Measurements from ENCODE around the gene GAK.
"Not testable (repeated sequence)": the region's sequence is repeated elsewhere in the genome, so short reads cannot be mapped to it uniquely, and the experiment has no call there.

The GAK gene

DNA sequence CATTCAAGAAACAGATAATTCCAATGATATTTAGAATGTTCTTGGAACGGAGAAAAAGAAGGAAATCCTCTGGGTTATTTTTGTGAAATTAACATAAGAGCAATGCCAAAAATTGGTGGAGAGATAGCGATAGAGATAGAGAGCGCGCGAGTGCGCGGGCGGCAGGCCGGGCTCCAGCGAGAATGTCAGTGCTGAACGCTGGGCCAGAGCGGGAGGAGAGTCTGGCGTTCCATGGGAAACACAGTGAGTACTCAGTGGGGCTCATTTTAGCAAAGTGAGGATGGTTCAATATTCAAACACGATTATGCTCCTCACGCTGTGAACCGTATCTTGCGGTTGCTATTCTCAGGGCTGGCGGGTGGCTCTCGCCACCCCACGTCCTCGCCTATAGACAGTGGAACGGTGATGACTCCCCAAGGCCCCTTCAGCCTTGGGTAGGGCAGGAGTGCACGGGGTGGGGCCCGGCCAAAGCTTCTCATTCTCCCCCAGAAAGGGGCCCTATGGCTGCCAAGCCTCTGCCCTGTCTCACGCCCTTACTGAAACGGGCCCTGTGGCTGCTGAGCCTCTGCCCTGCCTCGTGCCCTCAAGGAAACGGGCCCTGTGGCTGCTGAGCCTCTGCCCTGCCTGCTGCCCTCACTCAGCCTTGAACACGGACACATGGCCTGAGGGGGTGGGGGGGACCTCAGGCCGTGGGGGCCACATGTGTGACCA, 123.1 kb downstream of the GAK start:
- DNase-seq, result peak in 1 of 2 donors; percentile 45

DNA sequence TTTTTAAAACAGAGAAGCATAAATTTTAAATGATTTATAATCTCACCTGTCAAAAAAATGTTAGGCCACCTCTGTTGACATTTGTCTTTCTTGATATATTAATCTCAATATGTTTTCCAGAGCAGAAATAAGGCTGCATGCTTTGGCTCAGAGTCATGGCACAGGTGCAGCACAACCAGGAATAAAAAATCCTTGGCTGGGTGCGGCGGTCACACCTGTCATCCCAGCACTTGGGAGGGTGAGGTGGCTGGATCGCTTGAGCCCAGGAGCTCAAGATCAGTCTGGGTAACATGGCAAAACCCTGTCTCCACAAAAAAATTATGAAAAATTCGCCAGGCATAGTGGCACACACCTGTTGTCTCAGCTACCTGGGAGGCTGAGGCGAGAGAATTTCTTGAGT, 124.3 kb downstream of the GAK start:
- DNase-seq, result no peak

DNA sequence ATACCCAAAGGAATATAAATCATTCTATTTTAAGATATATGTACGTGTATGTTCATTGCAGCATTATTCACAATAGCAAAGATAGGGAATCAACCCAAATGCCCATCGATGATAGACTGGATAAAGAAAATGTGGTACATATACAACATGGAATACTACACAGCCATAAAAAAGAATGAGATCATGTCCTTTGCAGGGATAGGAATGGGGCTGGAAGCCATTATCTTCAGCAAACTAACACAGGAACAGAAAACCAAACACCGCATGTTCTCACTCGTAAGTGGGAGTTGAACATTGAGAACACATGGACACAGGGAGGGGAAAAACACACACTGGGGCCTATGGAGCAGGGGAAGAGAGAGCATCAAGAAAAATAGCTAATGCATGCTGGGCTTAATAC, 125.1 kb downstream of the GAK start:
- not testable (repeated sequence) for DNase-seq

DNA sequence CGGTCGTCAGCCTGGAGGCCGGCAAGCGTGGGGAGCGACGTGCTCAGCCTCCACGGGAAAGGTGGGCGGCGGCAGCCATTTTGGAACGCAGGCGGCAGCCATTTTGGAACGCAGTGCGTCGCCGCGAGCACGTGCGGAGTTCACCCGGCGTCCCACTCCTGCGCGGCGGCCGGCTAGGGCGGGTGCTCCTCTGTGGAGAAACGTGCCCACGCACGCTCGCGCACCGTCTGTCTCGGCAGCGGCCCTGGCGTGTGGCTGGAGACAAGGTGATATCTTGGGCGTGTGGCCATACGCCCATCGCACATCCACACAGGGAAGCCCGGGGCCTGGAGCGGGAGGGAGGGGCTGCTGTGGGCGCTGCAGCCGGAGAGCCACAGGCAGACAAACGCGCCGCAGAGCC, 127.3 kb downstream of the GAK start:
- DNase-seq, result no peak

DNA sequence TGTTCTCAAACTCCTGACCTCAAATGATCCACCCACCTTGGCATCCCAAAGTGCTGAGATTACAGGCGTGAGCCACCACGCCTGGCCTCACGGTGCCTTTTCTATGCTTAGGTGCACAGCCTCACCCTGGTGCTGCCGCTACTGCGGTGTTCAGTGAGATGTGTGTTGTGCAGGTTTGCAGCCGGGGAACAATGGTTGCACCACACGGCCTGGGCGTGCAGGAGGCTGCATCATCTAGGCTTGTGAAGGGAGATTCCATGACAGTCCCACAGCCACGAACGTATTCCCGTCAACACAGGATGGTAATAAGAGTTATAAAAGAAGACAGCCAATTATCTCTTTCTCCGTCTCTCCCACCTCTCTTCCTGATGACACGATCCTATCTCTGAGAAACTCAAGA, 128.2 kb downstream of the GAK start:
- DNase-seq, result no peak

- no peak for DNase-seq
These were observed 130.5 kb downstream of the GAK start for GRCh38 chr4:801436-802124.

All from hippocampal formation (tissue), 2 donors.